HEK293 (cell line): ENCODE measurements around the gene EPDR1.

Experiments used
- ATF2 ChIP-seq: fragments of 450-650 bp; formaldehyde crosslinking; IDR thresholded peaks from 2 replicates; pipeline ENCODE4 v1.5.1; 2016; ENCODE audit warnings: missing biosample characterization, missing genetic modification characterization, low read depth
- GLI4 ChIP-seq: fragments of 450-650 bp; formaldehyde crosslinking; IDR thresholded peaks from 2 replicates; pipeline ENCODE4 v1.5.1; 2016; ENCODE audit warnings: missing biosample characterization, missing genetic modification characterization
- GLIS2 ChIP-seq: fragments of 450-650 bp; formaldehyde crosslinking; IDR thresholded peaks from 2 replicates; pipeline ENCODE4 v1.5.1; 2016; ENCODE audit warnings: missing biosample characterization, missing genetic modification characterization
- HIC1 ChIP-seq: fragments of 450-650 bp; formaldehyde crosslinking; IDR thresholded peaks from 2 replicates; pipeline ENCODE4 v1.5.1; 2016; ENCODE audit warnings: missing biosample characterization, missing genetic modification characterization
- KLF16 ChIP-seq: fragments of 450-650 bp; formaldehyde crosslinking; IDR thresholded peaks from 2 replicates; pipeline ENCODE4 v1.5.1; 2017; ENCODE audit warnings: missing biosample characterization, missing genetic modification characterization
- KLF17 ChIP-seq: fragments of 450-650 bp; formaldehyde crosslinking; IDR thresholded peaks from 2 replicates; pipeline ENCODE4 v1.5.1; 2016; ENCODE audit warnings: missing biosample characterization, missing genetic modification characterization
- PRDM10 ChIP-seq: fragments of 450-650 bp; formaldehyde crosslinking; IDR thresholded peaks from 2 replicates; pipeline ENCODE4 v1.5.1; 2016; ENCODE audit warnings: missing biosample characterization, missing genetic modification characterization
- YY1 ChIP-seq: fragments of 450-650 bp; formaldehyde crosslinking; IDR thresholded peaks from 2 replicates; pipeline ENCODE4 v1.5.1; 2018; ENCODE audit warnings: missing biosample characterization, missing genetic modification characterization
- ZBTB1 ChIP-seq: fragments of 450-650 bp; formaldehyde crosslinking; IDR thresholded peaks from 2 replicates; pipeline ENCODE4 v1.5.1; 2016; ENCODE audit warnings: missing biosample characterization, missing genetic modification characterization
- ZBTB20 ChIP-seq: fragments of 450-650 bp; formaldehyde crosslinking; IDR thresholded peaks from 2 replicates; pipeline ENCODE4 v1.5.1; 2016; ENCODE audit warnings: missing biosample characterization, missing genetic modification characterization
- ZBTB44 ChIP-seq: fragments of 450-650 bp; IDR thresholded peaks from 2 replicates; pipeline ENCODE4 v1.5.1; 2018; ENCODE audit warnings: missing biosample characterization, mild to moderate bottlenecking, missing genetic modification characterization
- ZBTB8A ChIP-seq: fragments of 450-650 bp; formaldehyde crosslinking; IDR thresholded peaks from 2 replicates; pipeline ENCODE4 v1.5.1; 2016; ENCODE audit warnings: missing biosample characterization, missing genetic modification characterization
- ZFHX2 ChIP-seq: fragments of 450-650 bp; formaldehyde crosslinking; conservative IDR thresholded peaks from 2 replicates; pipeline ENCODE4 v1.5.1; 2016; ENCODE audit warnings: missing biosample characterization, missing genetic modification characterization
- ZNF341 ChIP-seq: fragments of 450-650 bp; formaldehyde crosslinking; IDR thresholded peaks from 2 replicates; pipeline ENCODE4; 2016; ENCODE audit warnings: low read depth, missing biosample characterization, missing genetic modification characterization
- ZNF362 ChIP-seq: fragments of 450-650 bp; formaldehyde crosslinking; IDR thresholded peaks from 2 replicates; pipeline ENCODE4 v1.5.1; 2016; ENCODE audit warnings: missing biosample characterization, missing genetic modification characterization
- ZNF398 ChIP-seq: fragments of 450-650 bp; formaldehyde crosslinking; IDR thresholded peaks from 2 replicates; pipeline ENCODE4 v1.5.1; 2017; ENCODE audit warnings: missing biosample characterization, missing genetic modification characterization
- ZNF513 ChIP-seq: fragments of 450-650 bp; IDR thresholded peaks from 2 replicates; pipeline ENCODE4 v1.5.1; 2018; ENCODE audit warnings: missing biosample characterization, missing genetic modification characterization
- ZNF677 ChIP-seq: fragments of 450-650 bp; IDR thresholded peaks from 2 replicates; pipeline ENCODE4 v1.5.0; 2018; ENCODE audit warnings: missing biosample characterization, mild to moderate bottlenecking, missing genetic modification characterization, moderate library complexity
- ZNF76 ChIP-seq: fragments of 450-650 bp; formaldehyde crosslinking; IDR thresholded peaks from 2 replicates; pipeline ENCODE4; 2016; ENCODE audit warnings: low read depth, missing biosample characterization, missing genetic modification characterization, borderline replicate concordance
- ZNF777 ChIP-seq: fragments of 450-650 bp; formaldehyde crosslinking; IDR thresholded peaks from 2 replicates; pipeline ENCODE4 v1.5.1; 2017; ENCODE audit warnings: missing biosample characterization, missing genetic modification characterization, borderline replicate concordance
- ZNF837 ChIP-seq: fragments of 450-650 bp; formaldehyde crosslinking; IDR thresholded peaks from 2 replicates; pipeline ENCODE4 v1.5.1; 2016; ENCODE audit warnings: missing biosample characterization, missing genetic modification characterization
- ZSCAN30 ChIP-seq: fragments of 450-650 bp; IDR thresholded peaks from 2 replicates; pipeline ENCODE4 v1.5.1; 2018; ENCODE audit warnings: missing biosample characterization, mild to moderate bottlenecking, missing genetic modification characterization, moderate library complexity

The EPDR1 gene

GRCh38 chr7:37916673-37917660 lies 3.5 kb upstream of the EPDR1 start, which contains the start of gene SFRP4 (continued):
- TF ChIP-seq GLI4 (tag by site-specific recombination) (no peak), KLF16 (no peak), KLF17 (tag by site-specific recombination) (peak; percentile 20), ZNF341 (peak; percentile 40; the same call in 1 of the 2 replicates), ZSCAN30 (0 out of 2 replicates have a peak, but pooled peaks have one; percentile 17), ZFHX2 (tag by site-specific recombination) (peak; percentile 4), YY1 (tag by site-specific recombination) (no peak), ZNF677 (tag by site-specific recombination) (no peak), GLIS2 (peak; percentile 78), ZNF513 (no peak), ZNF362 (tag by site-specific recombination) (no peak), ZBTB44 (tag by site-specific recombination) (no peak), ZBTB20 (tag by site-specific recombination) (peak; percentile 23; the same call in 1 of the 2 replicates), PRDM10 (tag by site-specific recombination) (peak; percentile 62; the same call in 1 of the 2 replicates), ZBTB1 (tag by site-specific recombination) (no peak), ZNF777 (tag by site-specific recombination) (peak; percentile 74; the same call in 1 of the 2 replicates), ZNF76 (tag by site-specific recombination) (0 out of 2 replicates have a peak, but pooled peaks have one; percentile 24), ZNF837 (tag by site-specific recombination) (no peak), ATF2 (tag by site-specific recombination) (peak; percentile 87), ZBTB8A (peak; percentile 54; the same call in 1 of the 2 replicates), ZNF398 (tag by site-specific recombination) (peak; percentile 46), HIC1 (tag by site-specific recombination) (peak; percentile 39; the same call in 1 of the 2 replicates)
